HG02759 (cell line): Measurements from ENCODE around the gene WDR81.
"Not testable (repeated sequence)": the region's sequence is repeated elsewhere in the genome, so short reads cannot be mapped to it uniquely, and the experiment has no call there.

Experiments
- ATAC-seq: cut with Tn5 transposase; IDR thresholded peaks from one replicate; pipeline ENCODE4 v1.9.1; 2021; ENCODE audit warnings: mild to moderate bottlenecking, moderate library complexity; ENCODE audit not compliant: unreplicated experiment

The WDR81 gene

GRCh38 chr17:1753767-1754429 lies 29.4 kb downstream of the WDR81 start:
- no peak for ATAC-seq

- ATAC-seq: no peak
Observed at GRCh38 chr17:1754430-1755112, 30.1 kb downstream of the WDR81 start.

- no peak for ATAC-seq
Observed at GRCh38 chr17:1755252-1755826, 30.8 kb downstream of the WDR81 start.

- ATAC-seq: no peak
Observed at GRCh38 chr17:1755827-1756262, 31.3 kb downstream of the WDR81 start.

- no peak for ATAC-seq
Observed at GRCh38 chr17:1758807-1759206, 34.3 kb downstream of the WDR81 start.

GRCh38 chr17:1759529-1759928 lies 35.0 kb downstream of the WDR81 start:
- no peak for ATAC-seq

- no peak for ATAC-seq
Observed at GRCh38 chr17:1762233-1762900, 37.9 kb downstream of the WDR81 start.

- ATAC-seq: no peak
Observed at GRCh38 chr17:1762901-1763898, 38.7 kb downstream of the WDR81 start.

- ATAC-seq: no peak
Observed at GRCh38 chr17:1764284-1764683, 39.8 kb downstream of the WDR81 start.

GRCh38 chr17:1764705-1765104 lies 40.2 kb downstream of the WDR81 start:
- not testable (repeated sequence) for ATAC-seq

GRCh38 chr17:1765576-1765975 lies 41.1 kb downstream of the WDR81 start:
- ATAC-seq: no peak

GRCh38 chr17:1766382-1767135 lies 42.1 kb downstream of the WDR81 start:
- ATAC-seq: no peak

GRCh38 chr17:1767358-1767757 lies 42.9 kb downstream of the WDR81 start:
- no peak for ATAC-seq

- ATAC-seq: no peak
Observed at GRCh38 chr17:1769822-1770477, 45.4 kb downstream of the WDR81 start.

- ATAC-seq: not testable (repeated sequence)
Observed at GRCh38 chr17:1773000-1773695, 48.6 kb downstream of the WDR81 start.

GRCh38 chr17:1773696-1774181 lies 49.2 kb downstream of the WDR81 start:
- ATAC-seq: no peak

GRCh38 chr17:1774390-1775176 lies 50.1 kb downstream of the WDR81 start:
- ATAC-seq: no peak

GRCh38 chr17:1776328-1776727 lies 51.8 kb downstream of the WDR81 start:
- ATAC-seq: no peak
